Keratinocyte (primary cell): Measurements from ENCODE around the gene TXNRD1. TPM values are rescaled to one million over a fixed set of nuclear protein-coding genes. Genes with fewer than 3 reads are reported as not detected.

Experiments used
- DNase-seq: peaks from one replicate; pipeline ENCODE4 v3.0.0-alpha.2; 2011; ENCODE audit warnings: low read depth, missing footprints, low spot score
- FAIRE-seq: peaks from 2 replicates; lab custom pipeline; 2011; peaks lifted over from hg19 to GRCh38; lab: Jason Lieb, UNC
- H2AFZ ChIP-seq: 2 replicates; pipeline ENCODE4 v1.6.0; 2012; ENCODE audit warnings: low read length, control low read depth, inconsistent platforms; ENCODE audit not compliant: control insufficient read depth
- H3K27ac ChIP-seq: 2 replicates; pipeline ENCODE4 v1.5.1; 2011; ENCODE audit warnings: low read length; ENCODE audit not compliant: control insufficient read depth, insufficient read depth
- H3K27me3 ChIP-seq: 3 replicates; pipeline ENCODE4 v1.6.0; 2011; ENCODE audit warnings: low read length; ENCODE audit not compliant: control insufficient read depth, insufficient read depth; ENCODE audit errors: extremely low read depth
- H3K36me3 ChIP-seq, 2 experiments: 2 replicates in 1 of 2; 3 replicates in 1 of 2; pipeline ENCODE4 v1.5.1; 2011; ENCODE audit warnings: low read length in 2 of 2, mild to moderate bottlenecking in 1 of 2; ENCODE audit not compliant: control insufficient read depth in 2 of 2, insufficient read depth in 2 of 2; ENCODE audit errors: extremely low read depth in 1 of 2
- H3K4me1 ChIP-seq: 3 replicates; pipeline ENCODE4 v1.5.1; 2011; ENCODE audit warnings: low read length; ENCODE audit not compliant: control insufficient read depth, insufficient read depth; ENCODE audit errors: extremely low read depth
- H3K4me2 ChIP-seq: 3 replicates; pipeline ENCODE4 v1.6.0; 2011; ENCODE audit warnings: low read depth, low read length; ENCODE audit not compliant: control insufficient read depth, insufficient read depth; ENCODE audit errors: extremely low read depth
- H3K4me3 ChIP-seq, 3 experiments: fragments of 200-600 bp in 1 of 3; sonication (generic) in 1 of 3; 2 replicates in 2 of 3; 3 replicates in 1 of 3; pipeline ENCODE4 v1.5.1; 2011 to 2016; ENCODE audit warnings: low read length in 3 of 3, mild to moderate bottlenecking in 3 of 3, control low read depth in 2 of 3, inconsistent platforms in 1 of 3, low read depth in 1 of 3, mixed read lengths in 1 of 3, mixed run types in 1 of 3, moderate library complexity in 1 of 3; ENCODE audit not compliant: control insufficient read depth in 2 of 3, insufficient read depth in 2 of 3; ENCODE audit errors: extremely low read depth in 1 of 3
- H3K79me2 ChIP-seq: 2 replicates; pipeline ENCODE4 v1.6.0; 2012; ENCODE audit warnings: low read length; ENCODE audit not compliant: control insufficient read depth, insufficient read depth
- H3K9ac ChIP-seq: 3 replicates; pipeline ENCODE4 v1.6.0; 2011; ENCODE audit warnings: low read length; ENCODE audit not compliant: control insufficient read depth, insufficient read depth; ENCODE audit errors: extremely low read depth
- H3K9me1 ChIP-seq: 3 replicates; pipeline ENCODE4 v1.6.0; 2011; ENCODE audit warnings: low read length; ENCODE audit not compliant: control insufficient read depth, insufficient read depth; ENCODE audit errors: extremely low read depth
- H3K9me3 ChIP-seq: 2 replicates; pipeline ENCODE4 v1.5.1; 2012; ENCODE audit warnings: low read depth, low read length; ENCODE audit not compliant: control insufficient read depth
- H4K20me1 ChIP-seq: 3 replicates; pipeline ENCODE4 v1.6.0; 2011; ENCODE audit warnings: low read length; ENCODE audit not compliant: control insufficient read depth, insufficient read depth; ENCODE audit errors: extremely low read depth
- CTCF ChIP-seq, 3 experiments: IDR thresholded peaks in 1 of 3; conservative IDR thresholded peaks in 1 of 3; optimal IDR thresholded peaks in 1 of 3; 2 replicates in 2 of 3; 3 replicates in 1 of 3; pipeline versions ENCODE3 to v1.5.1; 2011; ENCODE audit warnings: low read length in 3 of 3, mild to moderate bottlenecking in 3 of 3, moderate library complexity in 2 of 3, control low read depth in 1 of 3, inconsistent platforms in 1 of 3; ENCODE audit not compliant: insufficient read depth in 2 of 3; ENCODE audit errors: extremely low read depth in 1 of 3
- EZH2 ChIP-seq: IDR thresholded peaks from one replicate; pipeline ENCODE4 v1.6.1; 2012; ENCODE audit warnings: inconsistent platforms, mild to moderate bottlenecking, low read length, moderate library complexity
- dilution Hi-C: fragments of 300-500 bp; cut with MboI; formaldehyde crosslinking; loops from one replicate; pipeline ENCODE4 v1.7.0; 2020; ENCODE audit warnings: low sequenced_read_pairs; ENCODE audit not compliant: extremely low pct_ligation_motif_present
- polyA plus RNA-seq, 5 experiments: library from polyadenylated mRNA; depleted of rRNA in 3 of 5; stranded (reverse) in 3 of 5; stranded (forward) in 1 of 5; unstranded in 1 of 5; fragments of >200 nt; gene quantifications; 1 replicate in 1 of 5; 2 replicates in 3 of 5; 3 replicates in 1 of 5; pipeline versions ENCODE4 v1.2.1 to v1.2.3, GENCODE V29; 2011 to 2012; ENCODE audit warnings: missing spikeins in 2 of 5, low read depth in 1 of 5, low replicate concordance in 1 of 5

Gene TXNRD1
- polyA plus RNA-seq, 1 donor (not counting 4 experiments of a cell fraction or from before 2014, with no cell fraction given) = 88.9 TPM

DNA sequence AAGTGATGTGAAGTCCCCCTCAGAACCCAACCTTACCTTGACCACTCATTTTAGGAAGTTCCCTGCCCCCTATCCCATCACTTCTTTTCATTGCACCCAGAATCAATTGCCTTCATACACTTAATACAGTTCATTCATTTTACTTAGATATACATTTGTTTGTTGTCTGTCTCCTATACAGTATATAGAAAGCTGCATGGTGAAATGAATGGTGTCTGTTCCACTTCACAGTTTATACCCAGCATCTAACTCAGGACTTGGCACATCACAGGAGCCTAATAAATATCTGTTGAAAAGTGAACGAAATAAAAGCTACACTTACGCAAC, 38.3 kb upstream of the TXNRD1 start:
- DNase-seq (no peak), FAIRE-seq (no peak)
- Histone ChIP-seq H3K9me1 (no peaks in the 10 kb centered on the region), H3K9ac (no peak overlapping the region), H3K9me3 (no peaks in the 10 kb centered on the region), H3K36me3 (no peaks in the 10 kb centered on the region), H3K4me2 (no peak overlapping the region), H3K4me3 (no peak overlapping the region), H3K27me3 (no peaks in the 10 kb centered on the region), H3K27ac (no peak overlapping the region), H2AFZ (no peak overlapping the region), H3K79me2 (no peaks in the 10 kb centered on the region), H4K20me1 (no peaks in the 10 kb centered on the region), H3K4me1 (peaks cover 11% of the 10 kb centered on the region)
- dilution Hi-C loops = no loop called here
- no peak for TF ChIP-seq EZH2
- TF ChIP-seq CTCF (optimal IDR thresholded peaks at IDR 0.05 in 1 of 3, IDR thresholded peaks at IDR 0.05 in 1 of 3, conservative IDR thresholded peaks at IDR 0.05 in 1 of 3; ENCODE audit: extremely low read depth in 1 of 3, insufficient read depth in 2 of 3, low read length in 3 of 3) = no peak

DNA sequence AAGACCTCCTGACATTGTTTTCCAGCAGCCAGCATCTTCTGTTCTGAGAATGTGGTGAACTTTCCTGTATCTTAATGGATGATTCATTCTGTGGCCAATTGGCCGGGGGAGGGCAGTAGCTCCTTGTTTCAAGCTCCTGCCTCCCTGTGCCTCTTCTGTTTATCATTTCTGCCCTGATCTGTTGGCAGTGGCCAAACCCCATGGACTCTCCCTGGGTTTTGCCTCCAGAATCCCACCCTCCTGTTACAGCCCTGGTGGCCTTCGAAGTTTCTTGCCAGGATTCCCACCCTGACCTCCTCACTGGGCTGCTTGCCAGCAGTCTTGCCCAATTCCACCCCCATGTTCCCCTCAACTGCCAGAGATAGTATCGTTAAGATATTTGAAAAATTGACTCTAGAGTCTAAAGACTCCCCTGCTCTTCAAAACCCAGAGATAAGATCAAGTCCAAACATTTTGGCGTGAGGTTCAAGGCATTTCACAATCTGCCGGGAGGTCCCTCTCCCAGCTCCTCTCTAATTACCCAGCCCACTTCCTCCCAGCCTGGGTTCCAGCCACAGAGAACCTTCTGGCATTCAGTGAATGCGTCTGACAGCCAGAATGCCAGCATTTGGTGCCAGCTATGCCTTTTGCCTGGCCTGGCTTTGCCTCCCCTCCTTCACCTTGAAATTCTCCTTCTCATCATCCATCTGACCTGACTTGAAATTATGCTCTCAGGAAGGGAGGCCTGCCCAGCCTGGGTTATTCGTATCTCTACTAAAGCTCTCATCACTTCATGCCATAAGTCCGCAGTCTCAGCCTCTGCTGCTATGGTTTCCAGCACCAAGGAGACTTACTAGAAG, 37.7 kb upstream of the TXNRD1 start:
- H3K27ac ChIP-seq = no peak overlapping the region

More for the DNA sequence above, 37.7 kb upstream of the TXNRD1 start:
- no peaks in the 10 kb centered on the region for H3K9me1 ChIP-seq
- DNase-seq = no peak
- no peaks in the 10 kb centered on the region for H3K36me3 ChIP-seq
- H3K9ac ChIP-seq = no peak overlapping the region
- no peaks in the 10 kb centered on the region for H3K27me3 ChIP-seq
- H3K9me3 ChIP-seq = no peaks in the 10 kb centered on the region
- no peak overlapping the region for H3K4me2 ChIP-seq
- no peak for FAIRE-seq
- no peak overlapping the region for H2AFZ ChIP-seq
- TF ChIP-seq CTCF (optimal IDR thresholded peaks at IDR 0.05 in 1 of 3, IDR thresholded peaks at IDR 0.05 in 1 of 3, conservative IDR thresholded peaks at IDR 0.05 in 1 of 3; ENCODE audit: extremely low read depth in 1 of 3, insufficient read depth in 2 of 3, low read length in 3 of 3) = peak; percentile 23 to 58 (median 43)
- TF ChIP-seq EZH2 = no peak
- H3K4me1 ChIP-seq = peaks cover 11% of the 10 kb centered on the region
- H3K79me2 ChIP-seq = no peaks in the 10 kb centered on the region
- H3K4me3 ChIP-seq = no peak overlapping the region
- H4K20me1 ChIP-seq = no peaks in the 10 kb centered on the region
- dilution Hi-C loops = no loop called here
